Activated CD4-positive, alpha-beta T cell treated with anti-CD3 and anti-CD28 coated beads for 4 hours (primary cell): ENCODE results near the gene IFI35.
"Not testable (repeated sequence)": the region's sequence is repeated elsewhere in the genome, so short reads cannot be mapped to it uniquely, and the experiment has no call there.

Experiments used
- DNase-seq, 2 donors: peaks; one replicate each; pipeline ENCODE4 v3.0.0-alpha.2; 2020

IFI35 gene

DNA sequence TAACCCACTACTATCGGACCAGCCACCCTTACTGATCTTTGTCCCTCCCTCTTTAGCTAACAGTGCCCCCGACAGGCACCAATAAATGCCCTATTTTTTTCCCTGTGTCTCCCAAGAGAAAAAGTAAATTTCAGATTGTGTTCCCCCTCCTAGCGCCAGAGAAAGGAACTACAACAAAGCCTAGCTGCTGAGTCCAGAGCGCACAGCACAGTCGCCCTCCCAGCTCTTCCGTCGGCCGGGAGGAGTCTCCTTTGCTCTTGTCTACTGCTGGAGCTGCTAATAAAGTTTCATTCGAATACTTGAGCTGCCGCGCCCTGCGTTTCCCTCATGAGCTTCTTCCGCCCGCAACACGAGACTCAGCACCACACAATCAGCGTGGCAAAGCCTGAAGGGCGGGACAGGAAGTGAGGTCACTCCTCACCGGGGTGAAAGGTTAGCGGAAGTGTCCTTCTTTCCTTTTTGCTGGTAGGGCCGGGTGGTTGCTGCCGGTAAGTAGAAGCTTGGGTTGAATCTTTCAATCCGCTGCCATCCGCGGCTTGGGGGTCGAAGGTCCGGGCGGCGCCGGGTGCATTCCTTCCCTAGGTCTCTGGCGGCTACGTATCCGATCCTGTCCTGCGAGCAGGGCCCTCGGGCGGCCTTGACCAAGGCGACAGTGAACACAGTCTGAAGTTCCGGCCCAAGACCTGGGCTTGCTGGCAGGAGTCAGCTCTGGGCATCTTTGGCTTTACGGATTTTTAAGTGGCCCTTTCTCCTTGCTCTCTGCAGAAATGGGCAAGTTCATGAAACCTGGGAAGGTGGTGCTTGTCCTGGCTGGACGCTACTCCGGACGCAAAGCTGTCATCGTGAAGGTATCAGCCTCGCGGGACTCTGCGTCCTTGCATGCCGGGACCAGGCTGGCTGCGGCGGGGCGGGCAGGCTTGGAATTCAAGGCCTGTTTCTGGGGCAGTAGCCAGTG lies 8.3 kb upstream of the IFI35 start, which contains the start of gene RPL27:
Gene RPL27 (plus strand): TSS at position 436 of the 955 bp plus-strand sequence. CDS start 332 bp downstream, at position 768.
- peak; percentile 96 to 98 for DNase-seq

DNA sequence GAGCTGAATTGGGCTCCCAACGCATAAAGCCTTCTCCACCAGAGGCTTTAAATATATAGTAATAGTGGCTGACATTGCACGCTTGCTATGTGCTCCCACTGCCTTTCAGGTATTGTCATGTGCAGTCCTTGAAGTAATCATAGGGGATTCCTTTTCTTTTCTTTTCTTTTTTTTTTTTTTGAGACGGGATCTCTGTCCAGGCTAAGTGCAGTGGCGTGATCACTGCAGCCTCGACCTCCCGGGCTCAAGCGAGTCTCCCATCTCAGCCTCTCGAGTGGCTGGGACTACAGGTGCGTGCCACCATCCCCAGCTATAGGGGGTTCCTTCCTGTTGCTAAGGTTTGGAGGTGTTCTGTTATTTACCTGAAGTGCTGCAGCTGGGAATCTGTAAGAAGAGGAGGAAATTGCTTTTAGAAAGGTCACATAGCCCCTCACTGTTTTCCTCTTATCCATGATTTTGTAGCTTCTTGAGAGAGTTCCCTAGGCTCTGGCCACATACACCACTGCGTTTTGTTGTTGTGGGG lies 7.5 kb upstream of the IFI35 start:
- no peak for DNase-seq

DNA sequence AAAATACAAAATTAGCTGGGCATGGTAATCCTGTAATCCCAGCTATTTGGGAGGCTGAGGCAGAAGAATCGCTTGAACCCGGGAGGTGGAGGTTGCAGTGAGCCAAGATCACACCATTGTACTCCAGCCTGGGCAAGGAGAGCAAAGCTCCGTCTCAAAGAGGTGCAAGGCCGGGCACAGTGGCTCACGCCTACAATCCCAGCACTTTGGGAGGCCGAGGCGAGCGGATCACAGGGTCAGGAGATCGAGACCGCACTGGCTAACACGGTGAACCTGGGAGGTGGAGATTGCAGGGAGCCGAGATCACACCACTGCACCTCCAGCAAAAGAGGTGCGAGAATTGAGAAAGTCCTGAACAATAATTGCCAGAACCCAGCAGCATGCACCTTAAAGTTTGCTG lies 5.7 kb upstream of the IFI35 start:
- DNase-seq = not testable (repeated sequence)

DNA sequence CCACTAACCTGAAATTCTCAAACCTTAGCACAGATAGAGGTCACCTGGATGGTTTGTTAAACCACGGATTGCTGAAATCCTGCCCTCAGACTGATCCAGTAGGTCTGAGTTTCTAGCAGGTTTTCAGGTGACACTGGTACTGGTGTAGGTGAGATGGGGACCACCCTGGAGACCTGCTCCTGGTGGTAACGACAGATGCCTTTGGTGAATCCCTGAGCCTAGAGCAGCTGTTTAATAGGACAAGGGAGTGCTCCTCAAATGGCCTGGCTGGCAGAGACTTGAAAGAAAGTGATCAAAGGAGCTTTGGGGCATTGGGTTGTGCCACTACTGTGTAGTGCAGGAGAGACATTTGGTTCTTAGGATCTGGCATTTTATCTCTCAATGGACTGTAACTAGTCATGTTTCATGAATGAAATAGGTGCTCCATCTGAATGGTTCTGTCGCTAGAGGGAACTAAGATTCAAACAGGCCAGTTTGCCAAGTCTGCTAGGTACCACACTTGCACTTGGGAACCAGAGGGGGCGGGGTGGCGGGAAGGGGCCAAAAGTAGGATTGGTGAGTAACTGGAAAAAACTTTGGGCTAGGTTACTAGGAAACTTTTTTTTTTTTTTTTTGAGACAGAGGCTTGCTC lies 2.9 kb upstream of the IFI35 start:
- DNase-seq = no peak

DNA sequence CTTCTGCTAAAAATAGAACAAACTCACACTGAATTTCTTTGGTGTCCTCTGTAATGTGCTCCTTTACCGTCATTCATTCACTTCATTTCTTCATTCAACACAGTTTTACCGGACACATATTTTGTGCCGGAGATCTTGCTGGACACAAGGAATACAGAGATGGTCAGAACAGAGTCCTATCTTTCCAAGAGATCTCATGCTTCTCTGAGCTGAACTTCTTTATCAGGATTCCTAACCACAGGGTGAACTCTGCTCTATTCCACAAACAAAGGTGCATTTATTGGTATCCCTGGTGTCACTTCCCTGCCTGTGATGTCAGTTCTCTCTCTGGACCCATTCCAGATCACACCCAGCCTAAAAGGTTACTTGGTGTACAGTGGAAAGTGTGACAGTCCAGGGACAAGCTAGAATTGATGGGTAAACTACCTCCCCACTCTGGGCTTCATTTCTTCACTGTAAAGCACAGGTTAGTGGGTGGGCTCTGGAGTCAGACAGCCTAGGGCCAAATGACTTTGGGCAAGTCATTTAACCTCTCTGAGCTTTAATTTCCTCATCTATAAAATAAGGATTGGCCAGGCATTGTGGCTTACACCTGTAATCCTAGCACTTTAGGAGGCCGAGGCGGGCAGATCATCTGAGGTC lies 4.2 kb downstream of the IFI35 start:
- no peak for DNase-seq

DNA sequence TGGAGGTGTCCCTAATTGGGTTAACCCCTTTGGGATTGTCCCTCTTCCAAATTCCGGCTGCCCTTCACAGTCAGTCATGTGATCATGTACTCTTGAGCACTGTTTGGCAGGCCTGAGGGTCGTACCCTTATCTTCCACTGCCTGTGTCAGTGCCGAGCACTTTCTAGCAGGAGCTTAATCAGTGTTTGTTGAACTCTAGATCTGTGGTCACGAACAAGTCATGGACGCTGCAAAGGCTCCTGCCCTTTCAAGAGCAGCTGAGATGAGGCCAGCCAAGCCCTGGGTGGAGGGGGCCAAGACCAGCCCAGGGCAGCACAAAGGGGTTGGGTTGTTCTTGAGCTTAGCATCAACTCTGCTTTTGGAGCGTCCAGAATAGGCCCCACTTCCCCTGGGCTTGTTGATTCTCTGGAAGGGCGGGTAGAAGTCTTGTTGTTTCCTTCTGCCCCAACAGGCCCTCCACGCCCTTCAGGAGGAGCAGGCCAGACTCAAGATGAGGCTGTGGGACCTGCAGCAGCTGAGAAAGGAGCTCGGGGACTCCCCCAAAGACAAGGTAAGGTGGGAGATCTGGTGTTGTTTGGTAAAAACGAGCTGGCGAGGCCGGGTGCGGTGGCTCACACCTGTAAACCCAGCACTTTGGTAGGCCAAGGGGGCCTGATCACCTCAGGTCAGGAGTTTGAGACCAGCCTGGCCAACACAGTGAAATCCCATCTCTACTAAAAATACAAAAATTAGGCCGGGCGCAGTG lies 5.3 kb downstream of the IFI35 start:
- no peak for DNase-seq

DNA sequence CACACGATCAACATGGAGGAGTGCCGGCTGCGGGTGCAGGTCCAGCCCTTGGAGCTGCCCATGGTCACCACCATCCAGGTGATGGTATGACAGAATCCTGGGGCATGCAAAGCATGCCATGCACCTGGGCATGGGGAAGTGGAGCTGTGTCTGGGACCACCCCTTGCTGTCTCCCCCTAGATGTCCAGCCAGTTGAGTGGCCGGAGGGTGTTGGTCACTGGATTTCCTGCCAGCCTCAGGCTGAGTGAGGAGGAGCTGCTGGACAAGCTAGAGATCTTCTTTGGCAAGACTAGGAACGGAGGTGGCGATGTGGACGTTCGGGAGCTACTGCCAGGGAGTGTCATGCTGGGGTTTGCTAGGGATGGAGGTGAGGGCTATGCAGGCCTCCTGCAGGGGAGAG lies 6.7 kb downstream of the IFI35 start:
- no peak for DNase-seq

DNA sequence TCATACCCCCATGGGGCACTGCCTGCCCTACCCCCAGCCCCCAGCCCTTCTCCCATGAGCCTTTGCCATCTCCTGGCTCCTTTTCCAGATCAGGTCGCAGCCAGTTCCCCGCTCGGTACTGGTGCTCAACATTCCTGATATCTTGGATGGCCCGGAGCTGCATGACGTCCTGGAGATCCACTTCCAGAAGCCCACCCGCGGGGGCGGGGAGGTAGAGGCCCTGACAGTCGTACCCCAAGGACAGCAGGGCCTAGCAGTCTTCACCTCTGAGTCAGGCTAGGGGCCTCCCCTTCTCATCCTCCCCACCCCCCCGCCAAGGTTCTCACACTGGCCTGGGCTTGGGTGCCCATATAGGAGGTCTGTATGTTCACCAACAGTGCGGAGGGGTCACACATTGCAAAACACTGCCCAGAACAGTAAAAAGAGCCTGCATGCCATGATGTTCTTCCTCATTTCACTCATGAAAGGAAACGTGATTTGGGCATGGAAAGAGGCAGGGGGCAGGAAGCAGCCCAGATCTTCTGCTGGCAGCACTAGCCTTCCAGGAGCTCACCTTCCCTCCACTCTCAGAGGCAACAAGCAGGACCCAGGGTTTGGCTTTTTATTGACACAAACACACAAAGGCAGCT lies 7.5 kb downstream of the IFI35 start:
- no peak for DNase-seq

DNA sequence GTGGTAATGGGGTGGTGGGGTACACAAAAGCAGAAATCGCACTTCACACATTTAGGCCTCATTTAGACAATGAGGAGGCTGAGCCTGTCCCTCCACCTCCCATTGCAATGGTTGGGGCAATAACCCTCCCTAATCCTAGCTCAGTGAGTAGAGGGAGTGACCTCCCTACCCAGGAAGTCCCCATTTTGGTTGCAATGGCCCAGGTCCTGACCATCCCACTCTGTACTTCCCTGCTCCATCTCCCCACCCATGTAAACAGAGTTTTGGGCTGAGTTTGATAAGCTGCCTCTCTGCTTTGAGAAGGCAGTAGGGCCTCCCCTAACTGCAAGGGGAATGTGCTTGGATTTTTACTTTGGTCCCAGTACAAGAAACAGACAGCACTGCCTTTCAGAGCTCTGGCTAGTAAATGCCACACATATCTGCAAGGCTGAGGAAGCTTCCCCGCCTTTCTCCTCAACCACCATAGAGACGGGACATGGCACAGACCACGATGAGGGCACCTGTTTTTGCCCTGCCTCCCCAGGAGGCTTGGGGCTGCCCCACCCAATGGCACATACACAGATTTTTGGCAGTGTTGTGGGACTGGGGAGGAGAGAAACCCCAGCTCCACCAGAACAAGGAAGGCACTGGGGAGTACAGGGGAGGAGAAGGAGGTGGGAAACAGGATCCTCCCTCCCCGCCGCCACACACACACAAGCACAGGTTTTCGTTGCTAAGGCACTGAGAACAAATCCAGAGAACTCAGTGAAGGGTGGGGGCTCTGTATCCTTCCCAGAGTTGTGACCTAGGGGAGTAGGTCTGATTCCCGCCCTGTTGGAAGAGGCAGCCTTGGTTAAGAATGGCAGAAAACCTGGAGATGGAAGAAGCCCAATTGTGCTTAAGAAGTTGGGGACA lies 8.3 kb downstream of the IFI35 start:
- DNase-seq = no peak

DNA sequence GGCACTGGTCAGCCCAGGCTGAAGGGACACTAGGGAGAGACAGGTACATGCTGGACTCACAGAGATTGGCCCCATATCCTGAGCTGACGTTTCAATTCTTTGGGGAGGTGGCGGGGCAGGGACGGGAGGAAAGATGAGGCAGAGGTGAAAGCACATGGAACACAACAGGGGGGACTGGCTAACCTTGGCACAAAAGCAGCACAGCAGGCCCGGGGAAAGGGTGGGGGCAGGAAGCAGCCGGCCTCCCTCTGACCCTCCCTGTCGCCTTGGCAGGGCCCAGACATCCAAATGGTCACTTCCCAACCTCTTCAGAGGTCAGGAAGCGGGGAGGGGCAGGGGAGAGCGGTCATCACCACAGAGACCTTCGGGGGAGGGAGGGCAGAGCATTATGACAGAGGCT lies 9.0 kb downstream of the IFI35 start:
- no peak for DNase-seq

DNA sequence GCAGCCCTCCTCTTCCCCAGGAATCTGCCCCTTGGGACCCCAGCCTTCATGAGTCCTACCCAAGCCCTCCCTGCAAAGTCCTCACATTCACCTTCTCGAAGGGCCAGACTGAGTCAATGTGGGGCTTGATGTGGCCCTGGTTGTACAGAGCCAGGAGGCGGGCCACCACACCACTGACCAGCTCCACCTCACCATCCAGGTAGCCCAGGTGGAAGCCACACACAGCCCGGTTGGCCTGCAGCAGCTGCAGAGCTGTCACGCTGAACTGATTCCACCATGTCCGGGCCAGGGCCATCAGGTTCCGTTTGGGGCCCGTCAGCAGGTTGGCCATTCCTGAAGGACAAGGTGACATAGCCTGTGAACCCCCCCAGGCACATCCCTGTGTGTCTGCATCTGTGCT lies 9.6 kb downstream of the IFI35 start:
- DNase-seq = no peak

DNA sequence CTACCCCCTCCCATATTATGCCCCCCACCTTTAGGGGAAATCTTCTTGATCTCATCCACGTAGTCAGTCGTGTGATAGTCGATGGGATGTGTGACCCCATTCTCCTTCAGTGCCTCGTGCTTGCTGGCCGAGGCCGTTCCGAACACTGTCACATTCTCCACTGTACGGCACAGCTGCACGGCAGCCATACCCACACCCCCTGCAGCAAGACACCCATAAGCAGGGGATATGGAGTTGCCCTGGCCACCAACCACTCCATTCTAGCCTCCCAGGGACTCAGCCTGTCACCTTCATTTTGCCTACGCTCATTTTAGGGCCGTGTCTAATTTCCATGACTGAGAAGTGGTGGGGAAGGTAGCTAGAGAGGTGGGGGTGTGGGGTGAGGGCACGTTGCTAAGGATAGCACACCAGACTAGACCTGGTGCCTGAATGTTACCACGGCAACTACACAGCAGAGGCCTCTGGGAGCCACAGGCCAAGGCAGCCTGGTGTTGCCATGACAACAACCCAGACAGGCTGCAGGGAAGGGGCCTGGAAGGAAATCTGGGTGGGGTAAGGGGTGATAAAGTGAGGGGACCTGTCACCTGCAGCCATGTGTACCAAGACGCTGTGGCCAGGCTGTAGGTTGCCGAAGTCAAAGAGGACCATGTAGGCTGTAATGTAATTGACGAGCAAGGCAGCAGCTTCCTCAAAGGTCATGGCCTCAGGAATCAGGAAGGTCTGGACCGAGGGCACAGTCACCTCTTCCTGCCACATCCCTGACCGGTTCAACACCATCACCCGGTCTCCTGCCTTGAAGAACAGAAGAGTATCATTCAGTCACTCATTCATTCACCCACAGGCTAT lies 11.6 kb downstream of the IFI35 start:
- DNase-seq = no peak

DNA sequence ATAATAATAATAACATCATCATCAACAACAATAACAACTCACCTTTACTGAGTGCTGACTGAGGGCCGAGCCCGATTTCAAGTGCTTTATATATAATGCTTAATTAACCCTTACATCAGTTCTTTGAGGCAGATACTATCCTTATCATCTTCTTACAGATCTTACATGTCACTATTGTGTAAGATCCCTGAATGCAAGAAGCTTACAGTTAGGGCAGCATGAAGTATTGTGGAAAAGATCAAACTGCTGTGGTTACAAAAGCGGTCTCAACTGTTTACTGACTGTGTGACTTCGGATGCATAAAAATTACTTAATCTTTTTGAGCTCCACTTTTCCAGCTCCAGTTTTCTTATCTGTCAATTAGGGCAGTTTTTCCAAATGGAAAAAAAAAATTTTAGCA lies 12.3 kb downstream of the IFI35 start:
- DNase-seq = no peak

DNA sequence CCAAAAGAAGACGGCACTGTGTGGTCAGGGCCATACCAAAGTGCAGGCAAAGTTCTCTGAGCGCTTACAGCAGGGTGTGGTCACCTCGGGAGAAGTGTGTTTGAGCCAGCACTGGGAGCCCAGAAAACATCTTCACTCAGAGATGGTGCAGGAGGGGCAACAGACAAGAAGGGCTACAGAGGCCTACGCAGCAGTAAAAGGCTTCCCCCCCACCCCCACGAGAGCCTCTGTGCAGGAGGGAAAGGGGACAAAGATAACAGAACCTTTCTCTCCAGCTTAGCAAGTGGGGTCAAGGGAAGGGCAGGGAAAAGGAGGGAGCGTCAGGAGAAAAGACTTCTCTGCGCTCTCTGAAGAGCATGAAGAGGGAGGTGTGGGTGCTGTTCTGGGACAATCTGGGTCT lies 12.8 kb downstream of the IFI35 start:
- no peak for DNase-seq

DNA sequence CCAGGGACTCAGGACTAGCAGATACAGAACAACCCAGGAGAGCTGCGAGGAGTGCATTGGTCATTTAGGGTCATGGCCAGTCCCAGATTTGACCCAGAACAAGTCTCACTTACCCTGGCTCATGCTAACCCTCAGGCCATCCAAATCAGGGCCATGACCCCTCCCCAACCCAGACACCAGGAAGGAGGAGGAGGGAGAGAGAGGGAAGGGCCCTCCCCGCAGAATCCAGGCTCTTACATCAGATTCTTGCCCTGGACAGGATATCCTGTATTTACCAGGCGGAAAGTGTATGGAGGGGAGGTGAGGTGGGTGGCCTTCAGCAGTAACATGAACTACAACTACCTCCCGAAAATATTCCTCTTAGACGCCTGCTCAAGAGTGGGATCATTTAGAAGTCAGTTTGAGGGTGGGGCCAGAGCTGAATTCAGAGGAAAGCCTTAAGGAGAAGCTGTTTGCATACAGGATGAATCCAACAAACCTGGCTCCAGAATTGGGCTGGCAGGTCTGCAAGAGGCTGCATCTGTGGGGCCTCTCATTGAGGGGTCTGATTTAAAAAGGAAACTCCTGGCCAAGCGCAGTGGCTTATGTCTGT lies 13.5 kb downstream of the IFI35 start:
- no peak for DNase-seq

DNA sequence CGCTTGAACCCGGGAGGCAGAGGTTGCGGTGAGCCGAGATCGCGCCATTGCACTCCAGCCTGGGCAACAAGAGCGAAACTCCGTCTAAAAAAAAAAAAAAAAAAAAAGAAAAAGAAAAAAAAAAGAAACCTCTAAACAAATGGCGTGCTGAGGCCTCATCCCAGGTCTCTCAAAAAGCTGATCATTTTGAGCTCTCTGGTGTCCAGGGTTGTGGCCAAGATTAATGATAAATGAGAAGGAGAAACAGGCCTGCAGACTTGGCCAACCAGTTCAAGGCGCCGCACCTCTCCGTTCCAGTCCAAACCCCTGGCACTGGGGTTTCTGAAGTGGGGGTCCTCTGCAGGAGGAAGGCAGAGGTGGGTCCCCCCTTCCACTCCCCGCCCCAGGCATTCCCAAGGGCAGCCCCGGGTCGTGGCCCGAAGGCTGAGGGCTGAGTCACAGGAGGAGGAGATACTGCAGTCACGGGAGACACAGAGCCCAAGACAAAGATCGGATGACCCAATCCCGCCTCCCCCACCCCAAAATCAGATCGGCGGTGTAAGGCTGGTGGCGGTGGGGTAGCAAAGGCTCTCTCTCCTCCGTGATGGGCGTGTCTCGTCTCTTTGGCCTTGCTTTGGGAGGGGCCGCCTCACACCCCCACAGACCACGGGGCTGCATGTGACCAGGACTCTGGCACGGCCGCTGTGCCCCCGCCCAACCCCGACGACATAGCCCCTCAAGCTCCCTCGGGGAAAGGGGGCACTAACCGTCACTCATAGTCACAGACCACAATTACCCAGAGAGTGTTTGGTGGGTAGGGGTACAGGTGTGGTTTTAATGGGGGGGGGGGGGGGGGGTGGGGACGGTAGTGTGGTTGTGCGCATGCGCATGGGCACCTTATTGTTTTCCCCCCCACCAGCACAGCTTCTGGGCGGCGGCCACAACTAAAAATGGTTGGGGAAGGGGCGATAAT lies 14.5 kb downstream of the IFI35 start:
- DNase-seq = peak; percentile 38 to 41

DNA sequence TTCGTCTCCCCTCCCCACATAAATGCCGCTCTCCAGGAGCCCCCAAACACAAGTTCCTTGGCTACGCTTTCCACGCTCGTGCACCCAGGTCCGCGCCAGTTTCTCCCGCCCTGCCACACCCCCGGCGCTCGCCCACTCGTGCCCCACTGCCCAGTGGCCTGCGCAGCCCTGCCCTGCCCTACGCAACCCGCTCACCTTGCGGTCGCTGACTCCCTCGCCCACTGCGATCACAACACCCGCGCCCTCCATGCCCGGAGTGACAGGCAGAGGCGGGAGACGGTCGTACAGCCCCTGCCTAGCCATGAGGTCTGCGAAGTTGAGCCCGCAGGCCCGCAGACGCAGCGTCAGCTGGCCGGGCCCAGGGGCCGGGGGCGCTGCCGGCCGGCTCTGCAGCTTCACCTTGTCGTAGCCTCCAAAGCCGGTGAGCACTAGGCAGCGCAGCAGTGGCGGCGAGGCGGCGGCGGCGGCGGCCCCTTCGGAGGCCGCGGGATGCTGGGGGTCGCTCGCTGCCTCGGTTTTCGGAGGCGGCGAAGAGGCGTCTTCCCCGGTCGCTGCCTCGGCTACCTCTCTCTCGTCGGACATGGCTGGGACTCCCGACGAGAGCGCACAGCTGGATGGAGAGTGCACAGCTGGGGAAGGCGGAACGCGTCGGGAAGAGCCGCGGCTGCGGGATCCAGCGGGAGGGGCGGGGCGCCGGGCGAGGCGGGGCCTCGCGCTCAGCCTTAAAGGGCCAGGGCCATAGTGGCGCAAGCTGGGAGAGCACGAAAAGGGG lies 15.3 kb downstream of the IFI35 start, which contains the start of gene VAT1:
Gene VAT1 (minus strand): TSS at position 645 of the 772 bp plus-strand sequence. CDS start 63 bp downstream, at position 582.
- peak; percentile 50 to 57 for DNase-seq
